ENCODE measurements around the gene POLG.

POLG gene

DNA sequence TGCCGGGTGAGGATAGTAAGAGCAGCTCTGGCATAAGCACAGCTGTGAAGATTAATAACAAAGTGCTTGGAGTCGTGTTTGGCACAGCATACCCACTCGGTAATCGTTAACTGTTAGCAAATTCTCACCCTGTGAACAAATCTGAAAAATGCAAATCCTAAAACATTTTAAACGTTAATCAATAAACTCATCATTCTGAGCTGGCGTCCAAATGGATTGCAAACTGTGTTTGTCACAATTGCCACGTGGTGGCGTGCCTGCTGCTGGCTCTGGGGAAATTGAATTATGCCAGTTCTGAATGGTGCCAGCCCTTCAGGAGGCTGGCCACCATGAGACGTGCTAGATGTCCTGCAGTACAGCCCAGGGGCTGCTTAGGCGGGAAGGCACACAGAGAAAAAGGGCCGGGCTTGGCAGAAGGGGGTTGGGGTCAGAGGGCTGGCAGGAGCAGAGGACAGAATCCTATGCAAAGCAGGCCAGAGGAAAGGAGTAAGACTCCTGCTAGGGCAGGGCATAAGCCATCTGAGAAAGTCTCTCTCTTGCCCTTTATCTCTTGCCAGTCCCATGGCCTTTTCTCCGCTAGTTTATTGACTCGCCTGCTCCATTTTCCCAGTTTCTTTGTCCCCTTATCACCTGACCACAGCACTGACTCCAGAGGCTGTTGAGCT lies 22.1 kb upstream of the POLG start:
- no peak for DNase-seq (ENCODE audit: low read depth)

DNA sequence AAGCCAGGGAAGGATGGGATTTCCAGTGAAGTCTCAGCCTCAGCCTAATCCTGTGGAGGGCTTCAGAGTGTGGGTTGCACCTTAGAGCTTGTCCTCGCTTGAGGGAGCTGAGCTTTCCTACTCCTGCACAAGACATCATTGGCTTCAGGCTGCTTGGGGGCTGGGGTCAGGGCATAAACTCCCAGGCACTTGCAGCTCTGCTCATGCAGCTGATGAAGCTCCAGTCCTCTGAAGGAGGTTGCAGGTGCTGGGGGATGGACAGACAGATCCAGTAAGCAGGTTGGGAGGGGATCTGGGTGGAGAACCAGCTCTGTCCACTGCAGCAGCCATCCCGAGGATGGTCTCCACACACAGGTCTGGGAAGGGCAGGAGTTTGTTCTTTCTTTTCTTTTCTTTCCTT lies 19.4 kb upstream of the POLG start:
- DNase-seq (ENCODE audit: low read depth): no peak

GRCh38 chr15:89352476-89352875 lies 17.9 kb upstream of the POLG start:
- no peak for DNase-seq (ENCODE audit: low read depth)

GRCh38 chr15:89349206-89349558 lies 14.6 kb upstream of the POLG start:
- no peak for DNase-seq (ENCODE audit: low read depth)

DNA sequence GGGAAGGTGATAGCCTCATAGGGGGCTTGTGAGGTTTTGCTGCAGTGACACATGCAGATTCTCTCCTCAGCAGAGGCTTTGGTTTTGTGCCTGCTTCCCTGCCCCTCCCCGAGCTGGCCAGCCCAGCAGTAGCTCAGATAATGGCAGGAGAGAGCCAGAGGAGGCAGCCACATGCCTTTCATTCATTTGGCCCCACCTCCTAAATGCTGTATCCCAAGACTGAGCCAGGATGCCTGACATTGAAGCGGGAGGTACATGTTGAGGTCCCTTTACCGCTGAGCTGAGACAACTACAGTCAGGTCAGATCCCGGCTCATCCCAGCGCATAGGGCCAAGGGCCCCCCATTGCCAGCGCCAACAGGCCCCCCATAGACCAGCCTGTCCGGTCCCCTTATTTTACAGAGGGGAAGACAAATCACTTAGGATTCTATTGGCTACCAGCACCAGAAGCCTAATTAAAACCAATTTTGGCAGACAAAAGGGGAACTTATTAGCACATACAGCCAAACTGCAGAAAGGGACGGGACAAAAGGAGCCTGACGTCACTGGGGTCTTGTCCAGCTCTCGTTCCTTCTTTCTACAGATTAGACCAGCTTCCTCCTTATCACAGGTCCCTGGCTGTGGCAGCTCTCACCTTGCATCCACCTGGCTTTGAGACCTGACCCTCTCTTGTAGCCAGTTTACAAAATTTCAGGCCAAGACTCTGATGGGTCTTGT lies 12.1 kb upstream of the POLG start:
- no peak for DNase-seq (ENCODE audit: low read depth)

DNA sequence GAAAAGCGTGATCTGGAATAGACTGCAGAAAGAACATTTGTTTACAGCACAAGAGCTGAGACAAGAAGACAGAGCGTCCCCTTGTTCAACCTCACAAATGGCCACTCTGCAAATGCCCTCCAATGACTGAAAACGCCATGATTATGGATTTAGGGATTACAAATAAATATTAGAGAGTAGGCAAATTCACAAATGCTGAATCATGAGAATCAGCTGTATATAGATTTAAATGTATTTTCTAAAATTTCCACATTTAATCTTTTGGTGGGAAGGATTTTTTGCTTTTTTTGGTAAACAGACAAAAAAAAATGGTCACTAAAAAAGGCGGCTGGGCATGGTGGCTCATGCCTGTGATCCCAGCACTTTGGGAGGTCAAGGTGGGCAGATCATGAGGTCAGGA lies 10.6 kb upstream of the POLG start:
- DNase-seq (ENCODE audit: low read depth): no peak

DNA sequence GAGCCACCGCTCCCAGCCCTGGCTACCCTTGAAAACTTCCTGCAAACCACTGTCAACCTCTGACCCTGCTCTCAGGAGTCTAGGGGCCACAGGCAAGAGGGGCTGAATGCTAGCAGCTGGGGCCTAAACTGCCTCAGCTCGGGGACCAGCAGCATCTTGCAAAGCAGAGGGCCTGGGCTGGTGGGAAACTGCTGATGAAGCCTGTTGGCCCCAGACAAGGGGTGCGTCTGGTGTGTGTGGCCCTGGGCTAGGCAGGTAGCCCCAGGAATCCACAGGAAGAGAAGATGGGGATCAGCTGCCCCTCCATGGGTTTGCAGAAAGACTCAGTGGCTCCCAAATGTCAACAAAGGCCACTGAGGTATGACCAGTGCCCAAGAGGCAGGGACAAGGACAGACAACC lies 8.2 kb upstream of the POLG start:
- no peak for DNase-seq (ENCODE audit: low read depth)

DNA sequence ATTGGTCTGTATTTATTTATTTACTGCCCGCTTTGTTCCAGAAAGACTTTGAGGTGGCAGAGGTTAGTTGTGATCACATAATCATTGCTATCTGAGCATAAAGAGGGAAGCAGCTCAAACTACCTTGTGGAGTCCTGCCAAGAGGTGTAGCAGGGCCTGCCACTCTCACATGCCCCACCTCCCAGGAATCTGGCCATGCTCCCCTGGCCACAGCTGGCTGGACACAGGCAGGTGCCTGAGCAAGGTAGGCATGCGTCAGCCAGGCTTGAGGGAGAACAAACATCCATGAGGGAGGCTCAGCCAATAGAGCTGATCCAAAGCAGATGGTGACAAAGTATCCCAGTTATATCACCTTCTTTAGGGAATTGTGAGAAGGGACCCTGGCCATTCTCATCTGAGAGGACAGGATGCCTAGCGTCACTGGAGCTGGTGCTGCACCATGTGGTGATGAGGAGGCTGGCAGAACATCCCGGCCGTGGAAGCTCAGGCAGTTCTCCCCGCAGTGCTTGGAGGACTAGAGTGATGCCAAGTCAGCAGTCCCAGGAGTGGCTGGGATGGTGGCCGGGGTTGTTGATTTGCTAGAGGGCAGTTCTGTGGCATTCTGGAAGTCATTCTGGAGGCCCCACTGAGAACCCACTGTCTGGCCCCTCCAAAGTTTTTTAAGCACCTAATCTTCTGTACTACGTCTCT lies 6.8 kb upstream of the POLG start:
- no peak for DNase-seq (ENCODE audit: low read depth)

DNA sequence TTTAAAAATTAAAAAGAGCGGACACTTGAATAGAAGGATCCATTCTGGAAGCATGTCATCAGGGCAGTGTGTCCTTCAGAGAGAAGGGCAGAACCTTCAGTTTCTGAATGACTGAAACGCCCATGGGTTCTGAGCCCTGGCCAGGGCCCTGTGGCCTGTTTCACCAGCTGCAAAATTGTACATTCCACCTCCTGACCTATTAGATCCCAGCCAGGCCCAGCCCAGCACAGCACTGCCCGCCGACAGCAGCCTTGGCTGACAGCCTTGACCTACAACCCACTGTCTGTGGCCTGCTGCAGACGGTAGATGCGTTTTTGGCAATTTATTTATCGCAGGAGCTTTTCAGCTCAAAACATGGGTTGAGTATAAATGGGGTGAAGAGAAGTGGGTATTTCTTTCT lies 5.9 kb upstream of the POLG start:
- DNase-seq (ENCODE audit: low read depth): no peak

DNA sequence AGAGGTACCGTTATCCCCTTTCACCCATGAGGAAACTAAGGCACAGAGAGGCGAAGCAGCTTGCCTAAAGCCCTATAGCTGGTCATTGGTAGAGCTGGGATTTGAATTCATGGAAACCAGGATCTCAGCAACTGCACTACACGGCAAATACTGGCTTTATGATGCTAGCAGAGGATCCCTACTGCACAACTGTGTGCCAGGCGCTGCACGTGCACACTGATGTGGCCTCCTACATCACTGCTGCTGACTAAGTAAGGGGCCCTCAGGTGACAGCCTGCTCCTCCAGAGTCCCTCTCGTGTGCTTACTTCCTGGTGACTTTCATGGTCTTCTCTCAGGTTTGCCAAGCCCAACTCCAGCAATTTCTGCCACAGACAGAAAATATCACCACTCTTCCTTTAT lies 3.4 kb upstream of the POLG start:
- DNase-seq (ENCODE audit: low read depth): no peak

GRCh38 chr15:89335298-89336041 lies 846 bp upstream of the POLG start:
- DNase-seq (ENCODE audit: low read depth): no peak

- no peak for DNase-seq (ENCODE audit: low read depth)
These were observed 590 bp downstream of the POLG start for GRCh38 chr15:89333959-89334509.

GRCh38 chr15:89333011-89333860 lies 1.4 kb downstream of the POLG start:
- no peak for DNase-seq (ENCODE audit: low read depth)

DNA sequence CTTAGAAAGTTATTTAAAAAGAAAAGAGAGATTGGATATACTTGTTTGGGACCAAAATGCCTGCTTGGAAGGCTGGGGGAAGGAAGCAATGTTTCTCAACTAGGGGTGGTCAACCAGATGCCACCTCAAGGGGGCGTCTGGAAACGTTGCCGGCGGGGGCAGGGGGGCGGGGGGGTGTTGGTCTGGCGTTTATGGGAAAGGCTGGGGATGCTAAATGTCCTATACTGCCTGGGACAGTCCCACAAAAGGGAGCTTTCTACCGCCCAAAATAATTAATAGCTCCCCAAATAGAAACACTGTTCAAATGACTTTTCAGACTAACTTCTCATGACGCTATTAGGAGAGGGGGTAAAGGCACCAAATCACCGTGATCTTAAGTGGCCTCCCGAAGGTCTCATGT lies 2.2 kb downstream of the POLG start:
- DNase-seq (ENCODE audit: low read depth): no peak

DNA sequence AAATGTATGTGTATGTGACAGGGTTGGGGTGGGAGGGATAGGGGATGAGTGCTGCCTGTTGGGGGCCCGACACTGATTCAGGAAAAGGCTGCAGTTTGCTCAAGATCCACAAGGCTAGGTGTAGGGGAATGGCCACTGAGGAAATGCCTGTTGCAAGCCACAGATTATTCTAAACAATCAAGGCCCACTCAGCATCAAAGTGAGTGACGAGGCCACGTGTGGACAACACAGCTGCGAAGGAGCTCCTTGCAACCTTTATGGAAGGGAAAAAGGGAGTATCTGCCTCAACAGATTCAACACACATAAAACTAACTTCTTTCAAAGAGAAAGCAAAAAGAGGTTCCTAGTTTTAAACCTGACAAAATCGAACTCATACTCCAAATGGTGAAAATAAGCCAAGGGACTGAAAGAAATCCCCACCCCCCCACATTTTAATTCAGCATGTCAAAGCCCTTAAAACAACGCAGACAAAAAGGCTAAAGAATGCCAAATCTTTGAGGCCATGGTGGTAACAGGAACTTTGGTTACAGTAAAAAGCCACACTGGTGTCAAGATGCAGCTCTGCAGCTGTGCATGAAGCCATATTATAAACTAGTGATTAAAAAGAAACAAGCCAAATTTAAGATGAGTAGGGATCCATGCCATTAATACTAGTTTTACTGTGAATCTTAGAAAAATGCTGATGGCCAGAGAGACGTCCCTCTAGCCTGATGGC lies 3.6 kb downstream of the POLG start:
- DNase-seq (ENCODE audit: low read depth): no peak

- DNase-seq (ENCODE audit: low read depth): no peak
These were observed 4.5 kb downstream of the POLG start for GRCh38 chr15:89330119-89330518.

DNA sequence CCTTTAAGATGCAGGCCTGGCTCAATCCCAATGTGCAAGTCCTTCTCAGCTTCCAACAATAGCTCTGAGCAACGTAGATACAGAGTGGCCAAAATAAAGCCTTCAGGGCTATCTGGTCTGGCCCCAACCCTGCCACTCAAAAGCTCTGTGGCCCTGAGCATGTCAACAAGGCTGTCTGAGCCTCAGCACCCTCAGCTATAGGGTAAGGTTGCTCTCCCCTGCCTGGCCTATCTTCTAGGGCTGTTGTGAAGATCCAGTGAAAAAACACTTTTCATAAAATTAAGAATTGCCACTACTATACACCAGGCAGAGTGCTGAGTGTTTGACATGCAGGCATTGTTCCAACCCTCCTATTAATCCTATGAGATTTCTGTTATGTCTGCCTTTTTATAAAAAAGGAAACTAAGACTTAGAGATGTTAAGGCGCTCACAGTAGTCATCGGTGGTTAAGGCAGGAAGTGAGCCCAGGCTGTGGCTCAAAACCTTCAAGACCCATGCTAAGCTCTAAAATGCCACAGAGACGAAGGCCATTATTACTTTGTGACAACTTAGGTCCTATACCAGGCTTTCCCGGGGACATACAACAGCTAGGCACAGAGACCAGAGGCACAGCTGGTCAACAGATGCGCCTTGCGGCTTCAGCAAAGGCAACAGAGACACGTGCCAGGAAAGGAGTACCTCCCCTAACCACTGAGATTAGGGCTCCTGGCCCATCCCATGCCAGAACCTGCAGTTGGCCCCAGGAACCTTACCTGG lies 5.1 kb downstream of the POLG start:
- no peak for DNase-seq (ENCODE audit: low read depth)

DNA sequence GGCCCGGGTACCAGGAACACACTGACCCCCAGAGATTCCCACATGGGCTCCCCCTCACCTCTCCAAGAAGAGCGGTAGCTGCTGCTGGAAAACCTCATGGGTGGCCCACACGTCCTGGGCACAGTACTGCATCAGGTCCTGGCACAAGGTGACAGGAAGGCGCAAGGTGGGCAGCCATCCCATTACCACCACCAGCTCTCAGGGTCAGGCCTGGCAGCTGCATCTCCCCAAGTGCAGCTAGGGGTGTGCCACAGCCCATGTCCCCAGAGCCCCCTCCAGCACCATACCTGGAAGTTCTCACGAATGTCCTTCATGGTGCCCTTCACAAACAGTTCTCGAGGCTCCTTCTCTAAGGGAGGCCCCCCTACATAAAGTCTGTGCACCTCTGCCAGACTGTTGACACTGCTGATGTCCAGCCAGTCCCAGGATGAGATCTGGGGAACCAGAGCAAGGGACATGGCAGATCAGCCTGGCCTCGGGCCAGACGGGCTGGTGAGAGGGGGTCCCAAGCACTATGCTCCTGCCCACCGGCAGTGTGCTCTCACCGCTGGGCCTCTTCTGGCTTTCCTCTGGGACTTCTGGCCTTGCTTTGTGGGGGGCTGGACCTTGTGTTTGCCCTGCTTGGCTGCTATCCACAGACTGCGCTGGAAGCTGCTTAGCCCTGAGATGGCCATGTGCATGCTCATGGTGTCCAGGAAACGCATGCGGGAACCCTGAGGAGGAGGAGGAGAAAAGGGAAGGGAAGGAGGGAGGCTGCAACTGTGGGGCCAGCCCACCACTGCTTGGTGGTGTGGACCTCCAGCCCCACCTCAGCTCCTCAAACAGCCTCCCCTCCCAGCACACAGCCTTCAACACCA lies 6.0 kb downstream of the POLG start:
- DNase-seq (ENCODE audit: low read depth): no peak

- no peak for DNase-seq (ENCODE audit: low read depth)
These were observed 7.5 kb downstream of the POLG start for GRCh38 chr15:89327113-89327512.
